Stimulated activated CD4-positive, alpha-beta T cell treated with anti-CD3 and anti-CD28 coated beads, Interleukin-4, amount 100 ng/mL, for 48 hours (primary cell): ENCODE results near the gene GSG1L.

Experiments used
- DNase-seq, 2 donors: peaks; one replicate each; pipeline ENCODE4 v3.0.0-alpha.2; 2020; ENCODE audit warnings: low read depth in 2 of 2

Gene GSG1L

GRCh38 chr16:27820646-27821345, 242.7 kb downstream of the GSG1L start:
- no peak for DNase-seq

- no peak for DNase-seq
Observed at GRCh38 chr16:27819881-27820610, 243.5 kb downstream of the GSG1L start.

- no peak for DNase-seq
Observed at GRCh38 chr16:27819356-27819755, 244.2 kb downstream of the GSG1L start.

GRCh38 chr16:27818246-27818645, 245.3 kb downstream of the GSG1L start:
- no peak for DNase-seq

GRCh38 chr16:27817038-27817437, 246.5 kb downstream of the GSG1L start:
- no peak for DNase-seq

- DNase-seq, result no peak
Observed at GRCh38 chr16:27816561-27816960, 247.0 kb downstream of the GSG1L start.

- DNase-seq, result no peak
Observed at GRCh38 chr16:27813591-27813990, 249.9 kb downstream of the GSG1L start.

GRCh38 chr16:27811881-27812280, 251.6 kb downstream of the GSG1L start:
- DNase-seq, result no peak

GRCh38 chr16:27806986-27807385, 256.5 kb downstream of the GSG1L start:
- no peak for DNase-seq

GRCh38 chr16:27806388-27806787, 257.1 kb downstream of the GSG1L start:
- DNase-seq, result no peak

GRCh38 chr16:27805828-27806351, 257.6 kb downstream of the GSG1L start:
- DNase-seq, result no peak

- no peak for DNase-seq
Observed at GRCh38 chr16:27803775-27804549, 259.6 kb downstream of the GSG1L start.

GRCh38 chr16:27802664-27803439, 260.7 kb downstream of the GSG1L start:
- DNase-seq, result no peak

GRCh38 chr16:27801289-27801945, 262.1 kb downstream of the GSG1L start:
- DNase-seq, result no peak

- no peak for DNase-seq
Observed at GRCh38 chr16:27800817-27801216, 262.7 kb downstream of the GSG1L start.

GRCh38 chr16:27799896-27800295, 263.6 kb downstream of the GSG1L start:
- DNase-seq, result no peak

GRCh38 chr16:27798241-27798640, 265.3 kb downstream of the GSG1L start:
- no peak for DNase-seq

- DNase-seq, result peak; percentile 7 to 22
Observed at GRCh38 chr16:27795992-27796614, 267.4 kb downstream of the GSG1L start.

GRCh38 chr16:27793249-27793622, 270.3 kb downstream of the GSG1L start:
- DNase-seq, result no peak

GRCh38 chr16:27792486-27793248, 270.8 kb downstream of the GSG1L start:
- DNase-seq, result no peak
